NCI-H345 treated with DMSO at 0.1 percent for 48 hours (cell line): Measurements from ENCODE around the gene NLRP2B.
"Not testable (repeated sequence)": the region's sequence is repeated elsewhere in the genome, so short reads cannot be mapped to it uniquely, and the experiment has no call there.

Experiments
- DNase-seq: peaks from one replicate; lab custom pipeline; 2025; ENCODE audit not compliant: unreplicated experiment; lab: John Stamatoyannopoulos, UW

NLRP2B gene

DNA sequence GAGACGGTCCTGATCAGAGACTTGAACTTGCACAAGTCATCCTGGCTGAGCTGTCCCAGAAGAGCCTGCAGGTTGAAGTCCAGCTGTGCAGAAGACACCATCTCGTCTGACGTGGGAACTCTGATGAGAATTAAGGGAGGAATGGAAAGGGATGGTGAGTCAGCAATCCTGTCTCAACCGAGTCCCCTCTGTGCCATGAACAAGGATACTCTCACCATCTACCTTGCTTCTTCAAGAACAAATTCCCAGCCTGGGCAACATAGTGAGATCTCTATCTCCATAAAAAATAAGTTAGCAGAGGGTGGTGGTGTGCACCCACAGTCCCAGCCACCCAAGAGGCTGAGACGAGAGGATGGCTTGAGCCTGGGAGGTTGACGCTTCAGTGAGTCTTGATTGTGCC, at the start of gene NLRP2B:
NLRP2B (minus strand) TSS at position 101 of the 400 bp plus-strand sequence.
- no peak for DNase-seq

DNA sequence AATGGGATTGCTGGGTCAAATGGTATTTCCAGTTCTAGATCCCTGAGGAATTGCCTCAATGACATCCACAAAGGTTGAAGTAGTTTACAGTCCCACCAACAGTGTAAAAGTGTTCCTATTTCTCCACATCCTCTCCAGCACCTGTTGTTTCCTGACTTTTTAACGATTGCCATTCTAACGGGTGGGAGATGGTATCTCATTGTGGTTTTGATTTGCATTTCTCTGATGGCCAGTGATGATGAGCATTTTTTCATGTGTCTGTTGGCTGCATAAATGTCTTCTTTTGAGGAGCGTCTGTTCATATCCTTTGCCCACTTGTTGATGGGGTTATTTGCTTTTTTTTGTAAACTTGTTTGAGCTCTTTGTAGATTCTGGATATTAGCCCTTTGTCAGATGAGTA, 45.9 kb upstream of the NLRP2B start:
- DNase-seq, result not testable (repeated sequence)

DNA sequence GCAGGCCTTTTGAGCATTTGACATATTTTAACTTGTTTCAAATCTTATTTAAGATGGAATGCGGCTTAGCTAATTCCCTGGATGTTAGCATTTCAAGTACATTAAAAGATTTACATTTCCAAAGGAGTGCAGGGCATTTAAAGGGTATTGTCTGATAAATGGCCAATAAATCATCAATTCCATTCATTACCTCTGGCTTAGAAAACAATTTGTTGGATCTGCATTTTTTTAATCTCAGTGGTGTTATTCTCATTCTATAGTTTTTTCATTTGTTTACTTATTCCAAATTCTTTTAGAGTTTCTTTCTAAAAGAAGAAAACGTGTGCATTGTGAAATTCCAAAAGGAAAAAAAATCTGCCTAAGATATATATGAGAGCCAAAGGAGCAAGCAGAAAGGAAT, 1.3 kb upstream of the NLRP2B start:
- DNase-seq, result no peak

DNA sequence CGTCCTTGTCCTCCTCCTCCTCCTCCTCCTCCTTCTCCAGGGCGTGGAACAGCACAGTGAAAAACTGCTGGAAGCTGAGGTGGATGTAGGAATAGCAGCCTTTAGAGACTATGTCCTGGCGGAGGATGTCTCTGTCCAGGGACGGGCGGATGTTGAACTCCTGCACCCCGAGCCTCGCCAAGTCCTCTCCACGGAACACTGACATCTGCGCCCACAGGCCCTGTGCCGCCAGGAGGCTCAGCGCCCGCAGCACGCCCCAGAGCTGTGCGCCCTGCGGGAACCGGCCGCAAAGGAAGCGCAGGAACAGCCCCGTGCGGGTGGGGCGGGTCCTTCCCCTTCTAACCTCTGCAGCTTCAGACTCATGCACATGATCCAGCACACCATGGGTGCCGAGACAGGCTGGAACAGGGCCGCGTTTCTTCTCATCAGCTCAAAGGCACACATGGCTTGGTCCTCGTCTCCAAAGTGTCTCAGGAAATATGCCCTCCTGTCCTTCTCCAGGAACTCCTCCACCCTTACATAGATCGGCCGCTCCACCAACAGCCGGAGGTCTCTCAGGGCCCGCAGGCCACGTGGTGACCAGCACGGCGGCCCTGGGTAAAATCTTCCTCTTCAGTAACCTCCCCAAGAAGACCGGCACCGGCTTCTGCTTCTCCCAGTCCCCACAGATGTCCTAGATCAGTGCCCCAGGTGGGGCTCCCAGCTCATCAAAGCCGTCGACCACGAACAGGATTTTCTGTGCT, 1.2 kb downstream of the NLRP2B start:
- no peak for DNase-seq

DNA sequence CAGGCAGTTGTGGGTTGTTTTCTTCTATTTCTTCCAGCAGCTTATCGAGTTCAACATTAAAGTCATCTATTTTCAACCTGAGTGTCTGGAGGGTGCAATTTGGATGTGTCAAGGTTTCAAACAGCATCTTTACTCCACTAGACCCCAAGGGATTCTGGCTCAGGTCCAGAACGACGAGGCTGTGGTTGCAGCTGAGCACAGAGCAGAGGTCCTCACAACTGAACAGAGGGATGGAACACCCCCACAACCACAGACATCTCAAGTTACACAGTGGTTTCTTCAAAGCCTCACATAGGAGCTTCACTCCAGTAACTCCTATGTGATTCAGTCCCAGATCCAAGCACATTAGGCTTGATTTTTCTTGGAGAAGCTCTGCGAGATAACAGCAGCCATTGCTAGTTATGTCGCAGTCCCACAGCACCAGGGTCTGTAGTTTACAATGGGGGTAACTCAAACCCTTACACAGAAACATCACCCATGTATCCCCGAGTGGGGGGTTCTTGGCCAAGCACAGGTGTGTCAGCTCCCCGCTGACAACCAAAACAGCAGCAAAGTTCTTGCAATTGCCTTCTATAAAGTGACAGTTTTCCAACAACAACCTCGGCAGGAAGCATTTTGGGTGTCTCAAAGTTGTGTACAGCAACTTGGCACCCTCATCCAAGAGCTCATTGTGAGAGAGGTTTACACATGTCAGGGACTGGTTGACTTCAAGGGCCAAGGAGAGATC, 2.8 kb downstream of the NLRP2B start:
- DNase-seq, result no peak

DNA sequence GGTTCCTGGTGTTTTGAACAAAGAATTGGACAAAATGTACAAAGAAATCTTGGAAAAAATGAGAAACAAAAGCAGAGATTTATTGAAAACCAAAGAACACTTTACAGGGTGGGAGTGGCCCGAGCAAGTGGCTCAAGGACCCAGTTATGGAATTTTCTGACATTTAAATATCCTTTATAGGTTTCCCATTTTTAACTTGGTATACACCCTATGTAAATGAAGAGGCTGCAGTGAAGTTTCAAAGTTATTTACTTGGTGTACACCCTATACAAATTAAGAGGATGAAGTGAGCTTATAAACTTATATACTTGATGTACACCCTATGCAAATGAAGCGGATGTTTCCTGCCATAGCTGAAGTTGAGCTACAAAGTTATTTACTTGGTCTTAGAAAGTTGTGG, 4.7 kb downstream of the NLRP2B start:
- DNase-seq, result no peak

DNA sequence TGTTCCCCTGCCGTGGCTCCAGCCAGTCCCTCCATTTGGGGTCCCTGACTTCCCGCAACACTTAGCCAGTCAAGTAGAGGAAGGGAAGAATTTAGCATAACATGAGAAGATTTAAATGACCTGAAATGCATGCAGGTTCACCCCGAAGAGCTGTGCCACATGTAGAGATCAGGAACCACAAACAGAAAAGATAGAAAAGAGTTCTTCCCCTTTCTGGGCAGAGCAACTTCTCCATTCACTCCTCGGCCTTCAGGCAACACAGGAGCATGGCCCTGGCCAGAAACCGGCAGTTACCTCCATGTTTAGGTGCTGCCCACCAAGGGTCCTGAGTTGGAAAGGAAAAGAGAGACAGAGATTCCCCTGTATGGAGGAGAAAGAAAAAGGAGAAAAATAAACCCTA, 5.2 kb downstream of the NLRP2B start:
- DNase-seq, result no peak

DNA sequence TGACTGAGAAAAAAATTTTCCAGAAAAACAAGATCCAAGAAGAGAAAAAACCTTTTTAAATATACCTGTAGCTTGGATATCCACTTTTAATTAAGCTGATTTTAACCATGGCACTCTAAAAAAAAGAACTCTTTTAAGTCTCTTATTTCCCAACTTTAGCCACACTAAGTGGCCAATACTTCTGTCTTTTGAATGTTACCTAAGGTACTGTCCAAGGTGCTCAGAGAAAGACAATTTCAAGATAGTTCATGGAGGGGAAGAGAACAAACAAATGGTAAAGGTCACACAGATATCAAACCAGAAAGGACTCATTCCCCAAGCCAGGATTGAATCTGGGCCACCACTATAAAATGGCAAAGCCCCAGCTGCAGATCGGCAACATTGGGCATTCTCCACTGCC, 10.1 kb downstream of the NLRP2B start:
- DNase-seq, result no peak

DNA sequence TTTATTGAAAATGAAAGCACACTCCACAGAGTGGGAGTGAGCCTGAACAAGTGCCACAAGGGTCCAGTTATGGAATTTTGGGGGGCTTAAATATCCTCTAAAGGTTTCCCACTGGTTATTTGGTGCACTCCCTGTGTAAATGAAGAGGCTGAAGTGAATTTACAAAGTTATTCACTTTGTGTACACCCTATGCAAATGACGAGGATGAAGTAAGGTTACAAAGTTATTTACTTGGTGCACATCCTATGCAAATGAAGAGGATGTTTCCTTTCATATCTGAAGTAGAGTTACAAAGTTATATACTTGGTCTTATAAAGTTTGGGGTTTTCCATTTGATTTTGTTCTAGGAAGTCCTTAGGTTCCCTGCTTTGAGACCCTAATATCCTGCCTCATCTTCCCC, 13.1 kb downstream of the NLRP2B start:
- DNase-seq, result no peak

DNA sequence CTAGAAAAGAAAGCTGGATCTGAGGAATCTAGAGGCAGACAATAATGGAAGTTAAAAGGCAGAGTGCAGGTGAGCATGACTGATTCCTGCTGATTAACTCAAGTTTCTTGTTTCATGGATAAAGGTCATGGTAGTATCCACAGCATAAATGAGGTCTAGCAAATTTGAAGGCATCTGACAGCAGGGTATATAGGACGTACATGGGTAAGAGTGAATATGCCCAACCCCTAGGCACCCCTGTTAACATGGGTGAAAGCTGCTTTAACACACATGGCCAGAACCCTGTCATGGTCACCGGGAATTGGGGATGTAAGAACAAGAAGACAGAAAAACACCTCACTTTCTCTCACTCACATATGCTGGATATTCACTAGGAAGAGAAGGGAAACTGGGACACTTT, 25.0 kb downstream of the NLRP2B start:
- no peak for DNase-seq

DNA sequence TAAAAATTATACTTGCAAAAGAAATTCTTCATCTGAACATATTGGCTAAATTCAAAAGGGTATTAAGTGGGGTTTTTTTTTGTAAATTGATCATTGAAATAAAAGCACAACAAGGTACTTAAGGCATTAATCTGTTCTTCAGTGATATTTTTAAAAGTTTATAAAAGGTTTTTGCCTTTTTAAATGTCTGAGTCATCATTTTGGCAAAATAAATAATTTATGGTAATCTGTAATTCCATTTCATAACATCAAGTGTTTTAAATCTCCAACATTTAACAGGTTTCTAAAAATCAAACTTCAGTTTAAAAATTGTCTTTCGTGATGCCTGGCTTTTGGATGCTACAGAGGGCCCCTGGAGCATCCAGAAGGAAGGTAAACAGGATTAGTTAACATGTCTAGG, 27.4 kb downstream of the NLRP2B start:
- DNase-seq, result no peak

DNA sequence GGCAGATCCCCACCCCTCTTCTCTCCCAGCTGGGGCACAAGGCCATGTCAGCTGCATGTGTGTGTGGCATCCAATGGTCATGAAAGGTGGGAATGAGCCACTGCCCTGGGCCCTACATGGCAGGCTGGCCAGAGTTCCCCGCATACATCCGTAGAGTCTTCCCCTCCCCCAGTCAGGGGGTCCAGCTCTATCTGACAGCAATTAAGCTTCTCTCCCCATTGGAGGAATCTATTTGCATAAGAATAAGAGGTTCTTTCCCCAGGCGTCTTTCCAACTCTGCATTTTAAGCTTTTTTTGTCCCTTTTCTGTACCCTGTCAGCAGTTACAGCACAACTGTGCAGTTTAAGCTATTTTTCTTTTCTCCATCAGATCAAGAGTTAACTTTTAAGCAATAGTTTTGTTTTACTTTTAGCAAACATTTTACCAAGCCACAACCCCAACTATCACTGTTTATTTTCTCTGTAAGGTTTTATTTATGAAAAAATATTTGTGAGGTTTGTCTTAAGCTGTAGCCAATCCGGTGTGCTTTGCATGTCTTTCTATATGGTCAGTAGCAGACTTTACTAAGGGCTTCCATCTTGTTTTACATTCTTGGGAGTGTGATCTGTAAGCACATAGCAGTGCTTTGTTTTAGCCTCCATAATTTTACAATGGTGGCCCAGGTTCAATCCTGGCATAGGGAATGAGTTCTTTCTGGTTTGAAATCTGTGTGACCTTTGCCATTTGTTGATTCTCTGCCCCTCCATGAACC, 28.7 kb downstream of the NLRP2B start:
- DNase-seq, result no peak

DNA sequence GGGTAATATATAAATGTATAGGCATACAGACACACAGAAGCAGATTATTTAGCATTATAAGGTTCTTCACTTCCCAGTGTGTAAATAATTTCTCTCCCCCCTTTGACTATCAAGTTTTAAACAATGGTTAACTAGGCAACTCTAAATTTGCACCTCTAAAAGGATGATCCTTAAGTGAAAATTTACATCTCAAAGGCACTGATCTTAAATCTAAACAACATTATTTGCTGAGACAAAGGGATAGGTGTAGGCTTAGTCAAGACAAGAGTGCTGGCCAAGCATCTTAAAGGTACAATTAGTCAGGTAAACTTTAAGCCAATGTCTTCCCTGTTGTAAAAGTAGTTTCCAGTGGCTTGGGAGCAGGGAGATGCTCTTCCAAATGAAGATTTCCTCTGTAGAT, 33.0 kb downstream of the NLRP2B start:
- DNase-seq, result no peak

DNA sequence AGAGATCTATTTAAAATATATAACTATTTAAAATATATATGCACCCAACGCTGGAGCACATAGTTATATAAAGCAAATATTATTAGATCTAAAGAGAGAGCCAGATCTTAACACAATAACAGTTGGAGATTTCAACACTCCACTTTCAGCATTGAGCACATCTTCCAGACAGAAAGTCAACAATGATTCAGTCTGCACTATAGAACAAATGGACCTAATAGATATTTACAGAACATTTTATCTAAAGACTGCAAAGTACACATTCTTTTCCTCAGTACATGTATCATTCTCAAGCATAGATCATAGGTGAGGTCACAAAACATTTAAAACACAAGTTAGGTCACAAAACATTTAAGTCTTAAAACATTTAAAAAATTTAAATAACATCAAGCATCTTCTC, 36.4 kb downstream of the NLRP2B start:
- no peak for DNase-seq

DNA sequence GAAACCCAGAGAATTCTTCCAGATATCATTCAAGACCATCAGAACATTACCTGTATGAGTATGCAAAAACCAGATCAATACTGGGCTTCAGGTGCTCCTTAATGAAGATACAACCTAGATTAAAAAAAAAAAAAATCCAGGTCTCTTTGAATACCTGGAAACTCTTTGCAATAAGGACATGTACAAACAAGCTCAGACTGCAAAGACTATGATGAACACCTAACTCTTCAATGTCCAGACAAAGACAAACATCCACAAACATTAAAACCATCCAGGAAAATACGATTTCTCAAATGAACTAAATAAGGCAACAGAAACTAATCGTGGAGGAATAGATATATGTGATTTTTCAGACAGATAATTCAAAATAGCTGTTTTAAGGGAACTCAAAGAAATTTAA, 38.7 kb downstream of the NLRP2B start:
- DNase-seq, result no peak

DNA sequence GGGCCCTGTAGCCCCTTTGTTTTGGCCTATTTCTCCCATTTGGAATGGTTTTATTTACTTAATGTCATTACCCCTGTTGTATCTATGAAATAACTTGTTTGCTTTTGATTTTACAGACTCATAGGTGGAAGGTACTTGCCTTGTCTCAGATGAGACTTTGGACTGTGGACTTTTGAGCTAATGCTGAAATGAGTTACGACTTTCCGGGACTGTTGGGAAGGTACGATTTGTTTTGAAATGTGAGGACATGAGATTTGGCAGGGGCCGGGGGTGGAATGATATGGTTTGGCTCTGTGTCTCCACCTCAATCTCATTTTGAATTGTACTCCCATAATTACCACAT, 39.4 kb downstream of the NLRP2B start:
- DNase-seq, result no peak

DNA sequence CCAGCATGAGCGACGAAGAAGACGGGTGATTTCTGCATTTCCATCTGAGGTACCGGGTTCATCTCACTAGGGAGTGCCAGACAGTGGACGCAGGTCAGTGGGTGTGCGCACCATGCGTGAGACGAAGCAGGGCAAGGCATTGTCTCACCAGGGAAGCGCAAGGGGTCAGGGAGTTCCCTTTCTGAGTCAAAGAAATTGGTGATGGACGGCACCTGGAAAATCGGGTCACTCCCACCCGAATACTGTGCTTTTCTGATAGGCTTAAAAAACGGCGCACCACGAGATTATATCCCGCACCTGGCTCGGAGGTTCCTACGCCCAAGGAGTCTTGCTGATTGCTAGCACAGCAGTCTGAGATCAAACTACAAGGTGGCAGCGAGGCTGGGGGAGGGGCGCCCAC, 50.6 kb downstream of the NLRP2B start:
- DNase-seq, result not testable (repeated sequence)
